ENCODE results near the gene OSBPL1A. TPM values are rescaled to one million over a fixed set of nuclear protein-coding genes. Genes with fewer than 3 reads are reported as not detected.

Gene OSBPL1A
- polyA plus RNA-seq, 1 of the 3 experiments (the other 2 are of a cell fraction) = 21.3 TPM

DNA sequence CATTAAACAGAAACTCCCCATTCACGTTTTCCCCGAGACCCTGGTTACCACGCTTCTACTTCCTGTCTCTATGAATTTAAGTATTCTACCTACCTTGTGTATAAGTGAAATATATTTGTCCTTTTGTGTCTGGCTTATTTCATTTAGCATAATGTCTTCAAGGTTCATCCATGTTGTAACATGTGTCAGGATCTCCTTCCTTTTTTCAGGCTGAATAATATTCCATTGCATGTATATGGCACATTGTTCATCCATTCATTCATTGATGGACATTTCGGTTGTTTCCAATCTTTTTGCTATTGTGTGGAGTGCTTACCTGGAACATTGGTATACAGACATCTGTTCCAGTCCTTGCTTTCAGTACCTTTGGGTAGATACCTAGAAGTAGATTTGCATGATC lies 276.9 kb downstream of the OSBPL1A start:
- Histone ChIP-seq H4K20me1 (ENCODE audit: insufficient read depth) (no peaks in the 10 kb centered on the region), H3K27ac (ENCODE audit: low read depth in 2 of 2, low read length in 1 of 2) (no peak overlapping the region), H2AFZ (ENCODE audit: low read depth) (no peak overlapping the region), H3K27me3 (ENCODE audit: insufficient read depth) (no peaks in the 10 kb centered on the region), H3K9me3 (no peaks in the 10 kb centered on the region), H3K4me3 (ENCODE audit: low read depth in 2 of 2, low read length in 1 of 2) (no peak overlapping the region), H3K9ac (no peak overlapping the region), H3K79me2 (ENCODE audit: insufficient read depth) (no peaks in the 10 kb centered on the region), H3K9me2 (no peaks in the 10 kb centered on the region), H3K36me3 (replicated peaks in 1 of 2; ENCODE audit: control insufficient read depth in 1 of 2, insufficient read depth in 2 of 2, low read length in 1 of 2) (peaks cover 10 to 11% of the 10 kb centered on the region in 2 experiments), H3F3A (replicated peaks; ENCODE audit: insufficient read depth) (no peaks in the 10 kb centered on the region), H3K4me2 (no peak overlapping the region), H3K4me1 (ENCODE audit: control insufficient read depth in 1 of 2, insufficient read depth in 2 of 2, low read depth in 1 of 2, low read length in 1 of 2) (no peaks in the 10 kb centered on the region)
- no peak for DNase-seq
- ChIA-PET POLR2A (no interaction called here), CTCF (interaction anchor here (0.5 to 1.5 kb wide), 5 partner anchors 8 to 367 kb away, joined by 3 to 6 read pairs (median 4); no protein-coding TSS in a partner anchor)
- TF ChIP-seq EP300 (IDR thresholded peaks at IDR 0.05; ENCODE audit: borderline replicate concordance in 1 of 2, low read depth in 1 of 2, low read length in 1 of 2) (no peak), JUND (IDR thresholded peaks at IDR 0.05) (no peak), GABPA (IDR thresholded peaks at IDR 0.05; ENCODE audit: low read depth) (no peak), ELF1 (IDR thresholded peaks at IDR 0.05) (no peak), FOXJ3 (CRISPR knock-in tag; IDR thresholded peaks at IDR 0.05) (no peak), MEF2A (IDR thresholded peaks at IDR 0.05; ENCODE audit: borderline replicate concordance, low read depth) (no peak), RXRA (IDR thresholded peaks at IDR 0.05; ENCODE audit: borderline replicate concordance, low read depth) (no peak), TAF1 (IDR thresholded peaks at IDR 0.05; ENCODE audit: borderline replicate concordance, low read depth, low read length) (no peak), MXI1 (IDR thresholded peaks at IDR 0.05; ENCODE audit: low read depth, low read length) (no peak), RFX5 (IDR thresholded peaks at IDR 0.05; ENCODE audit: low read length) (no peak), EZH2phosphoT487 (IDR thresholded peaks at IDR 0.05; ENCODE audit: borderline replicate concordance, low read depth) (no peak), GATA2 (CRISPR knock-in tag; IDR thresholded peaks at IDR 0.05) (no peak)
- TF ChIP-seq, protein P1, sequence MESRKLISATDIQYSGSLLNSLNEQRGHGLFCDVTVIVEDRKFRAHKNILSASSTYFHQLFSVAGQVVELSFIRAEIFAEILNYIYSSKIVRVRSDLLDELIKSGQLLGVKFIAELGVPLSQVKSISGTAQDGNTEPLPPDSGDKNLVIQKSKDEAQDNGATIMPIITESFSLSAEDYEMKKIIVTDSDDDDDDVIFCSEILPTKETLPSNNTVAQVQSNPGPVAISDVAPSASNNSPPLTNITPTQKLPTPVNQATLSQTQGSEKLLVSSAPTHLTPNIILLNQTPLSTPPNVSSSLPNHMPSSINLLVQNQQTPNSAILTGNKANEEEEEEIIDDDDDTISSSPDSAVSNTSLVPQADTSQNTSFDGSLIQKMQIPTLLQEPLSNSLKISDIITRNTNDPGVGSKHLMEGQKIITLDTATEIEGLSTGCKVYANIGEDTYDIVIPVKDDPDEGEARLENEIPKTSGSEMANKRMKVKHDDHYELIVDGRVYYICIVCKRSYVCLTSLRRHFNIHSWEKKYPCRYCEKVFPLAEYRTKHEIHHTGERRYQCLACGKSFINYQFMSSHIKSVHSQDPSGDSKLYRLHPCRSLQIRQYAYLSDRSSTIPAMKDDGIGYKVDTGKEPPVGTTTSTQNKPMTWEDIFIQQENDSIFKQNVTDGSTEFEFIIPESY (IDR thresholded peaks at IDR 0.05; ENCODE audit: borderline replicate concordance, low read depth) = no peak
- TF ChIP-seq, protein P2, sequence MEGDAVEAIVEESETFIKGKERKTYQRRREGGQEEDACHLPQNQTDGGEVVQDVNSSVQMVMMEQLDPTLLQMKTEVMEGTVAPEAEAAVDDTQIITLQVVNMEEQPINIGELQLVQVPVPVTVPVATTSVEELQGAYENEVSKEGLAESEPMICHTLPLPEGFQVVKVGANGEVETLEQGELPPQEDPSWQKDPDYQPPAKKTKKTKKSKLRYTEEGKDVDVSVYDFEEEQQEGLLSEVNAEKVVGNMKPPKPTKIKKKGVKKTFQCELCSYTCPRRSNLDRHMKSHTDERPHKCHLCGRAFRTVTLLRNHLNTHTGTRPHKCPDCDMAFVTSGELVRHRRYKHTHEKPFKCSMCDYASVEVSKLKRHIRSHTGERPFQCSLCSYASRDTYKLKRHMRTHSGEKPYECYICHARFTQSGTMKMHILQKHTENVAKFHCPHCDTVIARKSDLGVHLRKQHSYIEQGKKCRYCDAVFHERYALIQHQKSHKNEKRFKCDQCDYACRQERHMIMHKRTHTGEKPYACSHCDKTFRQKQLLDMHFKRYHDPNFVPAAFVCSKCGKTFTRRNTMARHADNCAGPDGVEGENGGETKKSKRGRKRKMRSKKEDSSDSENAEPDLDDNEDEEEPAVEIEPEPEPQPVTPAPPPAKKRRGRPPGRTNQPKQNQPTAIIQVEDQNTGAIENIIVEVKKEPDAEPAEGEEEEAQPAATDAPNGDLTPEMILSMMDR (IDR thresholded peaks at IDR 0.05) = no peak
- WGBS (ENCODE audit: low lambda C conversion rate) = 97% methylated on average over 4 of the region's 4 CpGs

All from SK-N-SH (cell line).